ENCODE measurements around the gene SPTLC3. TPM values are rescaled to one million over a fixed set of nuclear protein-coding genes. Genes with fewer than 3 reads are reported as not detected.

Gene SPTLC3
- total RNA-seq, 2 donors from 2014 or later, result 5.2 to 24.5 TPM

- H3K4me1 ChIP-seq (replicated peaks), result no peaks in the 10 kb centered on the region
- H3K36me3 ChIP-seq, result no peaks in the 10 kb centered on the region
- no peaks in the 10 kb centered on the region for H3K27me3 ChIP-seq (replicated peaks; ENCODE audit: insufficient read depth)
- TF ChIP-seq POLR2A (IDR thresholded peaks at IDR 0.05) (no peak), CTCF (IDR thresholded peaks at IDR 0.05) (no peak), POLR2AphosphoS5 (IDR thresholded peaks at IDR 0.05) (no peak)
- H3K27ac ChIP-seq, result no peak overlapping the region
- H3K4me3 ChIP-seq, result no peak overlapping the region
- DNase-seq (ENCODE audit: low spot score), result no peak
- no peaks in the 10 kb centered on the region for H3K9me3 ChIP-seq
- intact Hi-C loops (cut with DNase I), result no loop called here
Measured at GRCh38 chr20:13042458-13042794, 33.7 kb downstream of the SPTLC3 start.

- no peaks in the 10 kb centered on the region for H3K4me1 ChIP-seq (replicated peaks)
- no peaks in the 10 kb centered on the region for H3K27me3 ChIP-seq (replicated peaks; ENCODE audit: insufficient read depth)
- no peaks in the 10 kb centered on the region for H3K36me3 ChIP-seq
- WGBS, result 79% methylated on average over 1 of the region's 1 CpG
- no peak overlapping the region for H3K27ac ChIP-seq
- no peaks in the 10 kb centered on the region for H3K9me3 ChIP-seq
- no peak overlapping the region for H3K4me3 ChIP-seq
- no peak for TF ChIP-seq POLR2A (IDR thresholded peaks at IDR 0.05)
- no peak for TF ChIP-seq CTCF (IDR thresholded peaks at IDR 0.05)
- TF ChIP-seq POLR2AphosphoS5 (IDR thresholded peaks at IDR 0.05), result no peak
- DNase-seq (ENCODE audit: low spot score), result no peak
- intact Hi-C loops (cut with DNase I), result no loop called here
Measured at GRCh38 chr20:13046409-13046808, 37.6 kb downstream of the SPTLC3 start.

- H3K9me3 ChIP-seq, result no peaks in the 10 kb centered on the region
- intact Hi-C loops (cut with DNase I), result no loop called here
- H3K27me3 ChIP-seq (replicated peaks; ENCODE audit: insufficient read depth), result no peaks in the 10 kb centered on the region
- no peaks in the 10 kb centered on the region for H3K4me1 ChIP-seq (replicated peaks)
- no peaks in the 10 kb centered on the region for H3K36me3 ChIP-seq
- 69% methylated on average over 3 of the region's 3 CpGs for WGBS
- H3K4me3 ChIP-seq, result no peak overlapping the region
- no peak for TF ChIP-seq POLR2AphosphoS5 (IDR thresholded peaks at IDR 0.05)
- no peak for TF ChIP-seq CTCF (IDR thresholded peaks at IDR 0.05)
- TF ChIP-seq POLR2A (IDR thresholded peaks at IDR 0.05), result no peak
- H3K27ac ChIP-seq, result no peak overlapping the region
- no peak for DNase-seq (ENCODE audit: low spot score)
Measured at GRCh38 chr20:13054011-13054410, 45.2 kb downstream of the SPTLC3 start.

DNA sequence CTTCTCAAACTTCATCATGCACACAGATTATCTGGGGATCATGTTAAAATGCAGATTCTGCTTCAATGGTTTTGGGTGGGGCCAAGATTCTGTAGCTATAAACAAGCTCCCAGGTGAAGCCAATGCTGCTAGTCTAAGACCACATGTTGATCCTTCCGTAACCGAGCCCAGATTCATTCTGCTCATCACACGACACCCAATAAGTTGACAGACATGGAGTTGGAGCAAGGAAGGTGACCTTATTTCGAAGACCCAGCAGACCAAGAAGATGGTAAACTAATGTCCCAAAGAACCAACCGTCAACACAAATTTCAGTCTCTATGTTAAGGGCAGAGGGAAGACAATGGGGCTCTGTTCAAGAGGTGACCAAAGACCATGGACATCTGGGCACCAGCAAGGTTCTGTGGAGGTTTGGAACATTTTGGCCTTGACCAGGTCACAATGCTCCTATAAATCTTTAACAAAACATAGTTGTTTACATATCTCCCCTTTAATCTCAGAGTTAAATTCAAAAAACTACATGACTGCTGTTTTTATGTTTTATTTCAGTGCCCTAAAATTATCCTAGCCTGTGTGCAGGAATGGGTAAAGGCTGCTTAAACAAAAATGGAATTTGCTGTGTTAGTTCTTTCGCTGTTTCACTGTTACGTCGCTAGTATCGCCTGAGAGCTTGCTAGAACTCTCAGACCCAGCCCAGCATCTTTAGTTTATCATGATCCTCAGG lies 50.1 kb downstream of the SPTLC3 start:
- intact Hi-C loops (cut with DNase I), result no loop called here
- Histone ChIP-seq H3K4me1 (replicated peaks) (no peaks in the 10 kb centered on the region), H3K27me3 (replicated peaks; ENCODE audit: insufficient read depth) (no peaks in the 10 kb centered on the region), H3K4me3 (no peak overlapping the region), H3K27ac (no peak overlapping the region), H3K9me3 (no peaks in the 10 kb centered on the region), H3K36me3 (no peaks in the 10 kb centered on the region)
- no peak for DNase-seq (ENCODE audit: low spot score)
- TF ChIP-seq CTCF (IDR thresholded peaks at IDR 0.05) (no peak), POLR2A (IDR thresholded peaks at IDR 0.05) (no peak), POLR2AphosphoS5 (IDR thresholded peaks at IDR 0.05) (no peak)
- 87% methylated on average over 9 of the region's 9 CpGs for WGBS

DNA sequence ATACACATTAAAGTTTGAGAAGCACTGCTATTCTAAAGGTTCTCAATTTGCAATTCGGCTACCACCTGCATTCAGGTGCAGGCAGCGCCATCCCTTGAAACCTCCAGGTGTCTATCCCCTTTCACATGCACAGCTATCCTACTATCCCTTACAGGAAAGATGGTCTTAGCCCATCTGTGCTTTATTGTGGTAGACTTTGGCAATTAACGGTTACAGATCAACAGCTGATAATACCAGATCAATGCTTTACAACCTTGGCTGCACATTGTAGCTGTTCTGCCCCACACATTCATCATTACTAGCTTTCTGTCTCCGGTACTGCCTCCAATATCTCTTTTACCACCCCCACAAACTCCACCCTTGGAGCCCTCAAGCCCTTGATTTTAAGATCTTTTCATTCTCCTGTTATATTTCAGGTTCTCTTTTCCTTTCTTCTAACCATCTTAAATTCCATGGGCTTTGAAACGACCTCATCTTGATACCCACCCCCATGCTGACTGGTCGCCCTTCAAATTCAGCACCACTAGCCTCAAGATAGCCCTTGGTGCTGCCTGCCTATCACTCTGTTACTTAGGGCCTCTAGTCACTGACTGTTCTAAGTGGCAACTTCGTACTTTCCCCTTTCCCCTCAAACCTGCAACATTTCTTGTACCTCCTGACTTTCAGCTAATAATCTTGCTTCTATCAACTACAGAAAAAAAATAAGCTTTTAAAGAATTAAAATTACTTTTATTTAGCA lies 50.8 kb downstream of the SPTLC3 start:
- Histone ChIP-seq H3K9me3 (no peaks in the 10 kb centered on the region), H3K4me3 (no peak overlapping the region), H3K27ac (no peak overlapping the region), H3K27me3 (replicated peaks; ENCODE audit: insufficient read depth) (no peaks in the 10 kb centered on the region), H3K36me3 (no peaks in the 10 kb centered on the region), H3K4me1 (replicated peaks) (no peaks in the 10 kb centered on the region)
- 82% methylated on average over 7 of the region's 7 CpGs for WGBS
- DNase-seq (ENCODE audit: low spot score), result no peak
- TF ChIP-seq POLR2A (IDR thresholded peaks at IDR 0.05) (no peak), POLR2AphosphoS5 (IDR thresholded peaks at IDR 0.05) (no peak), CTCF (IDR thresholded peaks at IDR 0.05) (no peak)
- intact Hi-C loops (cut with DNase I), result no loop called here

Measured in prostate gland (tissue), 2 donors.